ENCODE results near the gene IDI2.

Gene IDI2

DNA sequence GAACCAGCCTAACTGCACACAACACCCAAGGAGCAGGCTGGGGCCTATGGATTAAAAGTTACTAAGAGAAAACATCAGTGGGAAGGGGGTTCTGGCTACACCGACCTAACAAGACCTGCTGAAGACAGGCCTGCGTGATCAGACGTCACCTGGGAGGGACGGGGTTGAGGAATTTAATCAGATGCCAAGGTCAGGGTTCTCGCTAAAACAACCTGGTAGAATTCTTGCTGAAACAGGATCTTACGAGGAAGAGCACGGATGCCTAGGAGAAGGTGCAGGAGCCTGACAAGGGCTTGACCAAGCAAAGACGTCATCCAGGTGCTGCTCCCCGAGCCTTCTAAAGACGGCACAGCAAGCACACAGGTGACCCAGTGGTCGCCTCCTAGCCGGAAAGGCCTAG, 1.6 kb downstream of the IDI2 start:
- no peak overlapping the region for H3K4me3 ChIP-seq (ENCODE audit: low read depth, low read length)
- TF ChIP-seq, protein P1, sequence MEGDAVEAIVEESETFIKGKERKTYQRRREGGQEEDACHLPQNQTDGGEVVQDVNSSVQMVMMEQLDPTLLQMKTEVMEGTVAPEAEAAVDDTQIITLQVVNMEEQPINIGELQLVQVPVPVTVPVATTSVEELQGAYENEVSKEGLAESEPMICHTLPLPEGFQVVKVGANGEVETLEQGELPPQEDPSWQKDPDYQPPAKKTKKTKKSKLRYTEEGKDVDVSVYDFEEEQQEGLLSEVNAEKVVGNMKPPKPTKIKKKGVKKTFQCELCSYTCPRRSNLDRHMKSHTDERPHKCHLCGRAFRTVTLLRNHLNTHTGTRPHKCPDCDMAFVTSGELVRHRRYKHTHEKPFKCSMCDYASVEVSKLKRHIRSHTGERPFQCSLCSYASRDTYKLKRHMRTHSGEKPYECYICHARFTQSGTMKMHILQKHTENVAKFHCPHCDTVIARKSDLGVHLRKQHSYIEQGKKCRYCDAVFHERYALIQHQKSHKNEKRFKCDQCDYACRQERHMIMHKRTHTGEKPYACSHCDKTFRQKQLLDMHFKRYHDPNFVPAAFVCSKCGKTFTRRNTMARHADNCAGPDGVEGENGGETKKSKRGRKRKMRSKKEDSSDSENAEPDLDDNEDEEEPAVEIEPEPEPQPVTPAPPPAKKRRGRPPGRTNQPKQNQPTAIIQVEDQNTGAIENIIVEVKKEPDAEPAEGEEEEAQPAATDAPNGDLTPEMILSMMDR (IDR thresholded peaks at IDR 0.05; ENCODE audit: control insufficient read depth, extremely low read depth, insufficient read depth), result no peak
- no peak for DNase-seq (ENCODE audit: low read depth)

- TF ChIP-seq, protein P1 (IDR thresholded peaks at IDR 0.05; ENCODE audit: control insufficient read depth, extremely low read depth, insufficient read depth), result no peak
- no peak overlapping the region for H3K4me3 ChIP-seq (ENCODE audit: low read depth, low read length)
- DNase-seq (ENCODE audit: low read depth), result no peak
These were observed 3.2 kb downstream of the IDI2 start for GRCh38 chr10:1022413-1022812.

DNA sequence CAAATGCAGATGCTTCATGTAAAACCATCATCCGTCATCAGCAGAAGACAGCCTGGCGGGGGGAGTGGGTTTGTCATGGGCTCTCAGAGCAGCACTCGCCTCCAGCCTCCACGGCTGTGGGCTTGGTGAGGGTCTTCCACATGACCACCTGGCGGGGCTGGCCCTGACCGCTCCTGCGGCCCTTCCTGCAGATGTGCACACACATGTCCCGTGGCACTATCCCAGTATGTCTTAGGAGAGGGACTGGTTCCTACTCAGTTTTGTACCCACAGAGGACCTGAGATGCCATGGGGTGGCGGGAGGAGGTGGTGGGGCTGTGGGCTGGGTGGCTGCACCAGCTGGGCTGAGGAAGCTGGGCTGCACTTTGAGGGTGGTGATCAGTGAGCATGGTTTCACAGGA, 4.7 kb downstream of the IDI2 start:
- no peak for DNase-seq (ENCODE audit: low read depth)
- TF ChIP-seq, protein P1 (IDR thresholded peaks at IDR 0.05; ENCODE audit: control insufficient read depth, extremely low read depth, insufficient read depth), result no peak
- H3K4me3 ChIP-seq (ENCODE audit: low read depth, low read length), result no peak overlapping the region

DNA sequence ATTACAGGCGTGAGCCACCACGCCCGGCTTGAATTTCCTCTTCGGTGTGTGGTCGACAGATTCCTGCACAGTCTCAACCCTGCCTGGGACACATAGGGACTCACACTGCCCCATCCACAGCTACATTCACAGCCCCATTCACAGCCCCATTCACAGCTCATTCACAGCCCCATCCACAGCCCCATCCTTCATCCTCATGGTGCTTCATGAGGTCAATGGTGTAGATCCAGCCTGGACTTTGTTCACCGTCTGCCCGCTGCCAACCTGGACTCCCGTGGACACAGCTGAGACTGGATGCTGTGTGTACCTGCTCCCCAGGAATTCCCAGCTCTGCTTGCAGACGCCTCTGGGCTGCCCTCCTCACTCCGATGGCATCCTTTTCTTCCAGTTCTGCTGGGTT, 5.2 kb downstream of the IDI2 start:
- TF ChIP-seq, protein P1 (IDR thresholded peaks at IDR 0.05; ENCODE audit: control insufficient read depth, extremely low read depth, insufficient read depth), result no peak
- no peak overlapping the region for H3K4me3 ChIP-seq (ENCODE audit: low read depth, low read length)
- DNase-seq (ENCODE audit: low read depth), result no peak

GRCh38 chr10:1019362-1019761, 6.3 kb downstream of the IDI2 start:
- TF ChIP-seq, protein P1 (IDR thresholded peaks at IDR 0.05; ENCODE audit: control insufficient read depth, extremely low read depth, insufficient read depth), result no peak
- no peak overlapping the region for H3K4me3 ChIP-seq (ENCODE audit: low read depth, low read length)
- DNase-seq (ENCODE audit: low read depth), result no peak

- no peak overlapping the region for H3K4me3 ChIP-seq (ENCODE audit: low read depth, low read length)
- TF ChIP-seq, protein P1 (IDR thresholded peaks at IDR 0.05; ENCODE audit: control insufficient read depth, extremely low read depth, insufficient read depth), result no peak
- DNase-seq (ENCODE audit: low read depth), result no peak
These were observed 10.0 kb downstream of the IDI2 start for GRCh38 chr10:1015688-1016087.

DNA sequence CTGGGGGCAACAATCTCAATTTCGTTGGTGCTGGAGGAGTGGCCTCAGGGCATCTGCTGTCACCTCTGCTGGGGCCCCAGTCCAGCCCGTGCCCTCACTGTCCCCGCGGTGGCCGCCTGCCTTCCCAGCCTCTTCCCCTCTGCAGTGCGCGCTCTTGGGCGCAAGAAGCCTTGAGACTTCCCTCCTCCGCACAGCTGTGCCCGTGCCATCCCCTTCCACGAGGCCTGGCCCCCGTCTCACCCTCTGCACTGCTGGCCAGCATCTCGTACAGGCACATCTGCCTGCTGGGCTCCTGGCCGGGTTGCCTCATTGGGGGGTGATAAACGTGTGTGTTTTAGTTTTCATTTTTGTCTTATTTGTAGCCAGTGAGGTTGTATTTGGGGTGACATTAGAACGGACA, 14.0 kb downstream of the IDI2 start:
- no peak for DNase-seq (ENCODE audit: low read depth)
- H3K4me3 ChIP-seq (ENCODE audit: low read depth, low read length), result no peak overlapping the region

More for the DNA sequence above, 14.0 kb downstream of the IDI2 start:
- TF ChIP-seq, protein P1 (IDR thresholded peaks at IDR 0.05; ENCODE audit: control insufficient read depth, extremely low read depth, insufficient read depth), result no peak

Measured in LNCaP clone FGC (cell line).